PC-9 (cell line): ENCODE measurements around the gene ZNF831. TPM values are rescaled to one million over a fixed set of nuclear protein-coding genes. Genes with fewer than 3 reads are reported as not detected.

Experiments
- BruUV-seq: library from RNA; stranded (reverse); fragments of 400-500 nt; replicated peaks from 2 replicates; lab custom pipeline; 2021; lab: Mats Ljungman, UMichigan
- CTCF ChIA-PET: fragments of 300-600 bp; sonication (Branson Sonifier 250); formaldehyde crosslinking; loops from one replicate; lab custom pipeline; 2022; ENCODE audit warnings: antibody characterized with exemption; lab: Charles Lee
- POLR2A ChIA-PET: fragments of 300-600 bp; sonication (Branson Sonifier 250); formaldehyde crosslinking; loops from one replicate; lab custom pipeline; 2022; ENCODE audit warnings: antibody characterized with exemption; ENCODE audit not compliant: unreplicated experiment; lab: Charles Lee
- DNase-seq, 2 experiments: peaks; one replicate each; pipeline versions ENCODE4 v3.0.0 to v3.0.0-alpha.2; 2015 to 2022; ENCODE audit warnings: mixed read lengths in 1 of 2
- H2AFZ ChIP-seq: fragments of 200-600 bp; sonication (generic); 2 replicates; pipeline ENCODE4 v1.8.1; 2017; ENCODE audit warnings: antibody characterized with exemption
- H3F3A ChIP-seq: fragments of 200-600 bp; sonication (generic); 2 replicates; pipeline ENCODE4 v1.8.1; 2017; ENCODE audit warnings: antibody characterized with exemption, mild to moderate bottlenecking, low read depth; ENCODE audit not compliant: insufficient read depth
- H3K27ac ChIP-seq: fragments of 200-600 bp; sonication (generic); 2 replicates; pipeline ENCODE4 v1.6.1; 2016; ENCODE audit warnings: mixed run types
- H3K27me3 ChIP-seq: fragments of 200-600 bp; sonication (generic); 2 replicates; pipeline ENCODE4 v1.6.1; 2016; ENCODE audit warnings: low read depth, mixed run types; ENCODE audit not compliant: insufficient read depth
- H3K36me3 ChIP-seq: fragments of 200-600 bp; sonication (generic); 2 replicates; pipeline ENCODE4 v1.6.1; 2016; ENCODE audit warnings: low read depth, mixed run types
- H3K4me1 ChIP-seq: fragments of 200-600 bp; sonication (generic); replicated peaks from 2 replicates; pipeline ENCODE4 v1.6.1; 2016; ENCODE audit warnings: mixed run types; ENCODE audit not compliant: insufficient read depth
- H3K4me2 ChIP-seq: fragments of 200-600 bp; sonication (generic); 2 replicates; pipeline ENCODE4 v1.6.1; 2017; ENCODE audit warnings: mixed run types
- H3K4me3 ChIP-seq: fragments of 200-600 bp; sonication (generic); 2 replicates; pipeline ENCODE4 v1.6.1; 2016; ENCODE audit warnings: mixed run types
- H3K79me2 ChIP-seq: fragments of 200-600 bp; sonication (generic); 2 replicates; pipeline ENCODE4 v1.6.1; 2017; ENCODE audit warnings: low read depth, mixed run types
- H3K9me2 ChIP-seq: fragments of 200-600 bp; sonication (generic); 2 replicates; pipeline ENCODE4 v1.8.1; 2017; ENCODE audit warnings: mild to moderate bottlenecking; ENCODE audit not compliant: insufficient read depth
- H3K9me3 ChIP-seq: fragments of 200-600 bp; sonication (generic); 2 replicates; pipeline ENCODE4 v1.8.1; 2016; ENCODE audit warnings: low read depth; ENCODE audit not compliant: insufficient read depth
- H4K20me1 ChIP-seq: fragments of 200-600 bp; sonication (generic); 2 replicates; pipeline ENCODE4 v1.8.1; 2017; ENCODE audit not compliant: insufficient read depth
- CTCF ChIP-seq: fragments of 200-600 bp; sonication (generic); conservative IDR thresholded peaks from 2 replicates; pipeline ENCODE4 v1.6.1; 2017; ENCODE audit warnings: mixed run types, antibody characterized with exemption, mild to moderate bottlenecking, moderate library complexity
- EZH2 ChIP-seq: fragments of 200-600 bp; sonication (generic); IDR thresholded peaks from 2 replicates; pipeline ENCODE4 v1.8.0; 2017; ENCODE audit warnings: antibody characterized with exemption, low read depth
- intact Hi-C: fragments of 100-400 bp; cut with micrococcal nuclease; formaldehyde crosslinking; loops from one replicate; pipeline ENCODE4 v1.10.0; 2022; ENCODE audit not compliant: unreplicated experiment
- total RNA-seq: library from RNA; stranded (reverse); gene quantifications from 2 replicates; pipeline ENCODE4 v1.2.3, GENCODE V29; 2021

Gene ZNF831
- total RNA-seq, 1 experiment from 2014 or later: not detected

DNA sequence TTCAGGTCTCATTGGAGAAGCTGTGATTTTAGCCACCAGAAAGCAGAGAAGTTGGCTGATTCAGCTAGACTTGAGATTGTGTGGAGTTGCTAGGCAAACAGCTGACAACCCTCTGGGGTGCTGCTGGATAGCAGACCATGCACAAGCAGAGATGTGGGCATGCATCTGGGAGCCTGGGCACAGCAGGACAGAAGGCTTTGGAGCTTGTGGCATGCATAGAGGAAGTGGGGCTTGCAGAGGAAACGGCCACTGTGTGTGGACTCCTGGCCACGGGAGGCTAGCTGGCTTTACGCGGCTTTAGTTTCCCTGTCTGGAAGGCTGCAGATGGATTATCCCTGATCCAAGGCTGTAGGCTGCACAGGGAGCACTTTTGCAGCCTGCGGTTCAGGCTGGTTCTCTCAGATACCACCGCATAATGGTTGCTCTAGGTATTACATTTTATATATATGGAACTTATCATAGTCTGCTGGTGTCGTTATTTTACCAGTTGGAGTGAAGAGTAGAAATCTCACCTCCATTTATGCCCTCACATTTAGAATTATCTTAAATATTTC, 10.4 kb downstream of the ZNF831 start:
- no peaks in the 10 kb centered on the region for H3K9me2 ChIP-seq
- H2AFZ ChIP-seq: no peak overlapping the region
- no TSS peak for BruUV-seq
- intact Hi-C loops: no loop called here
- no peak overlapping the region for H3K4me3 ChIP-seq
- H3K27me3 ChIP-seq: peaks cover 98% of the 10 kb centered on the region
- no peaks in the 10 kb centered on the region for H3K36me3 ChIP-seq
- ChIA-PET CTCF (no interaction called here), POLR2A (no interaction called here)
- H3K4me1 ChIP-seq: no peaks in the 10 kb centered on the region
- H3K4me2 ChIP-seq: no peak overlapping the region
- DNase-seq: no peak
- H3K79me2 ChIP-seq: no peaks in the 10 kb centered on the region
- H3K9me3 ChIP-seq: no peaks in the 10 kb centered on the region
- H3K27ac ChIP-seq: no peak overlapping the region
- no peaks in the 10 kb centered on the region for H3F3A ChIP-seq
- no peaks in the 10 kb centered on the region for H4K20me1 ChIP-seq
- TF ChIP-seq EZH2 (no peak), CTCF (no peak; the same call in 1 of the 2 replicates)

GRCh38 chr20:59175002-59175401, 11.4 kb downstream of the ZNF831 start:
- intact Hi-C loops: no loop called here
- no peak overlapping the region for H3K4me2 ChIP-seq
- no peak overlapping the region for H3K27ac ChIP-seq
- H3K79me2 ChIP-seq: no peaks in the 10 kb centered on the region
- no peaks in the 10 kb centered on the region for H3K36me3 ChIP-seq
- H3K4me3 ChIP-seq: no peak overlapping the region
- no TSS peak for BruUV-seq
- no peaks in the 10 kb centered on the region for H3K4me1 ChIP-seq
- DNase-seq: no peak
- CTCF ChIA-PET: no interaction called here
- TF ChIP-seq EZH2 (no peak), CTCF (no peak)
- no peaks in the 10 kb centered on the region for H3F3A ChIP-seq
- H3K9me3 ChIP-seq: no peaks in the 10 kb centered on the region
- no peak overlapping the region for H2AFZ ChIP-seq
- H3K9me2 ChIP-seq: no peaks in the 10 kb centered on the region
- H3K27me3 ChIP-seq: peaks cover 98% of the 10 kb centered on the region
- POLR2A ChIA-PET: no interaction called here
- no peaks in the 10 kb centered on the region for H4K20me1 ChIP-seq

DNA sequence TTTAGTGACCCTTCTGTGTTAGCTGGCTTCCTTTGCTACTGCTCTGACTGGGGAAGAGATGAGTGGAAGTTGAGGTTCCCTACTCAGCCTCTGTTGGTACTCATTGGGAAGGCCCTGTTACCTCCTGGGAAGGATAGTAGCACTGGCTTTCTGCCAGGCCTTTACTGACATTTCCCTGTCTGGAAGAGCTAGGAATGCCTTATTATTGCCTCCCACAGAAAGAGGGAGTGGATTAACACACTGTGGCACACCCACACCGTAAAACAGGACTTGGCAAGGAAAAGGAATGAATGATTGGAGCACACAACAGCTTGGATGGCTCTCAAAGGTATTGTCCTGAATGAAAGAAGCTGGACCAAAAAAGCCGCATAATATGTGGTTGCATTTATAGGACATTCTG, 12.2 kb downstream of the ZNF831 start:
- DNase-seq: no peak

More for the DNA sequence above, 12.2 kb downstream of the ZNF831 start:
- Histone ChIP-seq H3K79me2 (no peaks in the 10 kb centered on the region), H3K4me3 (no peak overlapping the region), H2AFZ (no peak overlapping the region), H3K27me3 (peaks cover 93% of the 10 kb centered on the region), H3K4me2 (no peak overlapping the region), H3F3A (no peaks in the 10 kb centered on the region), H3K9me3 (no peaks in the 10 kb centered on the region), H3K4me1 (no peaks in the 10 kb centered on the region), H3K36me3 (no peaks in the 10 kb centered on the region), H4K20me1 (no peaks in the 10 kb centered on the region), H3K9me2 (no peaks in the 10 kb centered on the region), H3K27ac (no peak overlapping the region)
- CTCF ChIA-PET: no interaction called here
- BruUV-seq: no TSS peak
- no peak for TF ChIP-seq CTCF
- no peak for TF ChIP-seq EZH2
- intact Hi-C loops: no loop called here
- POLR2A ChIA-PET: no interaction called here
